IMR-90 (cell line): ENCODE data around the gene GIPR. TPM values are rescaled to one million over a fixed set of nuclear protein-coding genes. Genes with fewer than 3 reads are reported as not detected.
A peak's percentile ranks its signal among the peaks of the same experiment; 100 is the strongest.

Experiments used
- ATAC-seq: fragments of 200-7000 bp; cut with Tn5 transposase; 2 replicates; pipeline ENCODE4 v1.9.1; 2020; ENCODE audit warnings: low read depth, mild to moderate bottlenecking, moderate library complexity
- BruUV-seq: library from RNA; stranded (reverse); fragments of 400-500 nt; replicated peaks from 2 replicates; lab custom pipeline; 2021; lab: Mats Ljungman, UMichigan
- CTCF ChIA-PET: fragments of 300-600 bp; formaldehyde crosslinking; extraction: SDS; loops from one replicate; lab custom pipeline; 2021; ENCODE audit warnings: antibody characterized with exemption; lab: Yijun Ruan, JAX
- POLR2A ChIA-PET: fragments of 300-600 bp; sonication (Branson Sonifier 250); formaldehyde crosslinking; loops from one replicate; lab custom pipeline; 2022; ENCODE audit warnings: antibody characterized with exemption; ENCODE audit not compliant: unreplicated experiment; lab: Charles Lee
- DNase-seq: peaks from one replicate; pipeline ENCODE4 v3.0.0; 2013
- H2AFZ ChIP-seq: replicated peaks from 2 replicates; pipeline ENCODE3; 2013; ENCODE audit warnings: low read length, mild to moderate bottlenecking; ENCODE audit not compliant: poor library complexity
- H2AK5ac ChIP-seq: 2 replicates; pipeline ENCODE4 v1.6.1; 2013; ENCODE audit warnings: low read depth, low read length, inconsistent platforms
- H2AK9ac ChIP-seq: replicated peaks from 2 replicates; pipeline ENCODE3; 2013; ENCODE audit warnings: mild to moderate bottlenecking, low read depth, low read length, moderate library complexity; ENCODE audit not compliant: poor library complexity
- H2BK120ac ChIP-seq: 2 replicates; pipeline ENCODE4 v1.6.1; 2013; ENCODE audit warnings: low read depth, low read length, inconsistent platforms
- H2BK15ac ChIP-seq: 3 replicates; pipeline ENCODE4 v1.6.1; 2013; ENCODE audit warnings: low read depth, low read length, inconsistent platforms
- H2BK20ac ChIP-seq: 2 replicates; pipeline ENCODE4 v1.6.1; 2013; ENCODE audit warnings: low read depth, mild to moderate bottlenecking, inconsistent platforms, low read length, moderate library complexity
- H2BK5ac ChIP-seq: 2 replicates; pipeline ENCODE4 v1.6.1; 2013; ENCODE audit warnings: mild to moderate bottlenecking, low read depth, low read length, inconsistent platforms; ENCODE audit not compliant: poor library complexity, severe bottlenecking
- H3K14ac ChIP-seq: replicated peaks from 2 replicates; pipeline ENCODE4 v1.6.1; 2013; ENCODE audit warnings: low read depth, low read length, inconsistent platforms
- H3K18ac ChIP-seq: 2 replicates; pipeline ENCODE4 v1.6.1; 2013; ENCODE audit warnings: low read depth, low read length, control low read depth
- H3K23ac ChIP-seq: 2 replicates; pipeline ENCODE4 v1.6.1; 2013; ENCODE audit warnings: low read depth, low read length, inconsistent platforms
- H3K27ac ChIP-seq: 2 replicates; pipeline ENCODE4 v1.5.1; 2013; ENCODE audit warnings: mild to moderate bottlenecking, control low read depth, low read length; ENCODE audit not compliant: insufficient read depth
- H3K27me3 ChIP-seq: 2 replicates; pipeline ENCODE4 v1.6.1; 2013; ENCODE audit warnings: low read length; ENCODE audit not compliant: control insufficient read depth, insufficient read depth
- H3K36me3 ChIP-seq: 2 replicates; pipeline ENCODE4 v1.6.1; 2013; ENCODE audit warnings: low read length, mixed read lengths; ENCODE audit not compliant: control insufficient read depth, insufficient read depth
- H3K4ac ChIP-seq: 2 replicates; pipeline ENCODE4 v1.6.1; 2013; ENCODE audit warnings: low read depth, low read length, inconsistent platforms
- H3K4me1 ChIP-seq: 2 replicates; pipeline ENCODE4 v1.6.1; 2013; ENCODE audit warnings: low read length, mixed read lengths; ENCODE audit not compliant: control insufficient read depth, insufficient read depth
- H3K4me2 ChIP-seq: 2 replicates; pipeline ENCODE4 v1.6.1; 2013; ENCODE audit warnings: low read depth, mild to moderate bottlenecking, control low read depth, low read length, moderate library complexity
- H3K4me3 ChIP-seq: 2 replicates; pipeline ENCODE4 v1.5.1; 2013; ENCODE audit warnings: low read depth, mild to moderate bottlenecking, control low read depth, low read length, moderate library complexity; ENCODE audit not compliant: insufficient read depth
- H3K56ac ChIP-seq: 2 replicates; pipeline ENCODE4 v1.6.1; 2013; ENCODE audit warnings: low read length, inconsistent platforms; ENCODE audit not compliant: insufficient read depth; ENCODE audit errors: extremely low read depth
- H3K79me1 ChIP-seq, 2 experiments: 2 replicates each; pipeline ENCODE4 v1.6.1; 2013; ENCODE audit warnings: low read length in 2 of 2, inconsistent platforms in 1 of 2, low read depth in 1 of 2
- H3K9ac ChIP-seq: 2 replicates; pipeline ENCODE4 v1.6.1; 2013; ENCODE audit warnings: low read depth, low read length, control low read depth
- H3K9me1 ChIP-seq: 2 replicates; pipeline ENCODE4 v1.6.1; 2013; ENCODE audit warnings: low read length, inconsistent platforms; ENCODE audit not compliant: insufficient read depth
- H3K9me3 ChIP-seq: 2 replicates; pipeline ENCODE4 v1.6.1; 2013; ENCODE audit warnings: low read length; ENCODE audit not compliant: control insufficient read depth, insufficient read depth
- H4K20me1 ChIP-seq: 2 replicates; pipeline ENCODE4 v1.6.1; 2013; ENCODE audit warnings: low read length, inconsistent platforms; ENCODE audit not compliant: insufficient read depth
- H4K5ac ChIP-seq: 2 replicates; pipeline ENCODE4 v1.6.1; 2013; ENCODE audit warnings: mild to moderate bottlenecking, low read depth, low read length, control low read depth
- H4K8ac ChIP-seq, 2 experiments: 2 replicates each; pipeline ENCODE4 v1.6.1; 2013; ENCODE audit warnings: low read depth in 2 of 2, low read length in 2 of 2, control low read depth in 1 of 2, inconsistent platforms in 1 of 2
- H4K91ac ChIP-seq: 2 replicates; pipeline ENCODE4 v1.6.1; 2013; ENCODE audit warnings: low read depth, low read length, inconsistent platforms; ENCODE audit not compliant: insufficient read depth
- CHD1 ChIP-seq: IDR thresholded peaks from 2 replicates; pipeline ENCODE4 v1.6.1; 2012; ENCODE audit warnings: low read depth, low read length, improper control_type of control experiment
- FOS ChIP-seq: fragments of 150-350 bp; IDR thresholded peaks from 2 replicates; pipeline ENCODE4 v1.6.1; 2016; ENCODE audit warnings: low read depth, low read length
- MAFK ChIP-seq: IDR thresholded peaks from 2 replicates; pipeline ENCODE4 v1.6.1; 2012; ENCODE audit warnings: low read depth, low read length, improper control_type of control experiment
- MAZ ChIP-seq: IDR thresholded peaks from 2 replicates; pipeline ENCODE4 v1.6.1; 2012; ENCODE audit warnings: low read depth, mild to moderate bottlenecking, low read length, improper control_type of control experiment, moderate library complexity, borderline replicate concordance
- NFE2L2 ChIP-seq: fragments of 150-350 bp; IDR thresholded peaks from 2 replicates; pipeline ENCODE4 v1.6.1; 2016; ENCODE audit warnings: low read depth, mild to moderate bottlenecking, low read length
- POLR2A ChIP-seq: IDR thresholded peaks from 2 replicates; pipeline ENCODE4 v1.6.1; 2012; ENCODE audit warnings: mild to moderate bottlenecking, low read depth, low read length
- RCOR1 ChIP-seq: IDR thresholded peaks from 2 replicates; pipeline ENCODE4 v1.6.1; 2012; ENCODE audit warnings: mild to moderate bottlenecking, low read length, improper control_type of control experiment; ENCODE audit not compliant: insufficient replicate concordance
- WGBS, 2 experiments: methylation state at CpG; one replicate each; pipeline versions ENCODE4 v1.1.5 to v1.1.7; 2013; ENCODE audit warnings: missing lambda C conversion rate in 2 of 2; ENCODE audit not compliant: insufficient read length in 1 of 2; ENCODE audit errors: extremely low coverage in 2 of 2; 5-methylcytosine and 5-hydroxymethylcytosine counted together
- dilution Hi-C: fragments of 300-500 bp; cut with HindIII; formaldehyde crosslinking; loops from one replicate; pipeline ENCODE4 v1.14.3; 2018; ENCODE audit warnings: low sequenced_read_pairs; ENCODE audit not compliant: unreplicated experiment
- in situ Hi-C: fragments of 300-500 bp; cut with MboI; formaldehyde crosslinking; loops from 3 replicates; pipeline ENCODE4 v1.14.3; 2019; ENCODE audit warnings: low sequenced_read_pairs, inconsistent platforms, mixed read lengths
- intact Hi-C: fragments of 100-400 bp; cut with micrococcal nuclease; formaldehyde crosslinking; loops from 2 replicates; pipeline ENCODE4 v1.10.0; 2022
- polyA plus RNA-seq, 3 experiments: library from polyadenylated mRNA; depleted of rRNA; stranded (reverse); fragments of >200 nt; gene quantifications; 2 replicates each; pipeline ENCODE4 v1.2.3, GENCODE V29; 2012; ENCODE audit warnings: low replicate concordance in 1 of 3
- total RNA-seq: library from RNA; depleted of rRNA; stranded (reverse); fragments of >200 nt; gene quantifications from 2 replicates; pipeline ENCODE4 v1.2.3, GENCODE V29; 2012
- TF ChIP-seq, protein P1 (sequence below): fragments of 150-350 bp; IDR thresholded peaks from 2 replicates; pipeline ENCODE4 v1.6.1; 2016; ENCODE audit warnings: low read depth, mild to moderate bottlenecking, low read length, moderate library complexity, borderline replicate concordance
- TF ChIP-seq, protein P2 (sequence below): conservative IDR thresholded peaks from 2 replicates; pipeline ENCODE4 v1.5.1; 2012; ENCODE audit warnings: mild to moderate bottlenecking, low read depth, low read length, improper control_type of control experiment

Gene GIPR
- total and polyA plus RNA-seq, 2 of the 4 experiments (the other 2 are of a cell fraction) = 0.18 to 1.2 TPM

DNA sequence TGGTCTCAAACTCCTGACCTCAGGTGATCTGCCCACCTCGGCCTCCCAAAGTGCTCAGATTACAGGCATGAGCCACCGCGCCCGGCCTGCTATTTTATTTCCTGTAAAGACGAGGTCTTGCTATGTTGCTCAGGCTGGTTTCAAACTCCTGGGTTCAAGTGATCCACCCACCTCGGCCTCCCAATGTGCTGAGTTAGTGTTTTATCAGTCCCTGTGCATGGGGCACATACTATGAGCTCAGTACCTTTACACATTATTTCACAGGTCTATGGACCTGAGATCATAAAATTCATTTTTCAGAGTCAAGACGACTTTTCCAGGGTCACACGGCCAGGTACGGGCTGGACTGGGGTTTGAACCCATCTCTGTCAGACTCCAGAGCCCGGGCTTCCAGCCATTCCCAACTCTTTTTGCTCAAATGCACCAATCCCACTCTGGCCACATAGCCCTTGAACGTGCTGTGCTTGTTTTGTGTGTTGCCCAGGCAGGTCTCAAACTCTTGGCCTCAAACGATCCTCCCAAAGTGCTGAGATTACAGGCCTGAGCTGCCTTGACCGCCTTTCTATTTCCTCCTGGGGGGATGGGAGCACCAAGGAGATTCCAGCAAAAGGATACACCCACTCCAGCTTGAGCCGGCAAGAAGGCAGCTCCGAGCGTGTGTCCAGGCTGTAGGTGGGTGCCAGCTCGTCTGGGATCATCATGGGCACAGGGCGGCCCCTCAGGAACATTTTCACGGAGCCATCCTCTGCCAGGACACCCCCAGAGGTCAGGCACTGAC lies 29.9 kb upstream of the GIPR start:
- peaks cover 14 to 35% of the 10 kb centered on the region in 2 experiments for H3K79me1 ChIP-seq
- intact Hi-C loops = no loop called here
- peak; percentile 18 for ATAC-seq
- dilution Hi-C loops = no loop called here
- peak; percentile 48 for DNase-seq
- H2AFZ ChIP-seq = peak overlapping the region; percentile 83
- peak overlapping the region; percentile 35; the same call in 1 of the 2 replicates for H2BK120ac ChIP-seq
- H3K4ac ChIP-seq = peak overlapping the region; percentile 76
- peaks cover 2% of the 10 kb centered on the region; the same call in 1 of the 2 replicates for H3K36me3 ChIP-seq
- peak overlapping the region; percentile 93 for H3K14ac ChIP-seq
- peak overlapping the region; percentile 70; the same call in 1 of the 2 replicates for H3K56ac ChIP-seq
- BruUV-seq = no TSS peak
- H3K18ac ChIP-seq = peak overlapping the region; percentile 61
- peaks cover 3% of the 10 kb centered on the region; the same call in 1 of the 2 replicates for H4K20me1 ChIP-seq
- peak overlapping the region; percentile 8; the same call in 1 of the 3 replicates for H2BK15ac ChIP-seq
- peak overlapping the region; percentile 95 for H2AK9ac ChIP-seq
- peak overlapping the region; percentile 72 for H2AK5ac ChIP-seq
- H3K9me3 ChIP-seq = no peaks in the 10 kb centered on the region
- H3K9me1 ChIP-seq = no peaks in the 10 kb centered on the region
- peak overlapping the region; percentile 83 for H4K91ac ChIP-seq
- peak overlapping the region; percentile 82 for H3K4me2 ChIP-seq
- 72% methylated on average over 5 of the region's 19 CpGs; no CpG with 5 or more reads in 1 of the 2 experiments for WGBS, 2 experiments
- TF ChIP-seq MAZ (no peak), FOS (no peak), RCOR1 (no peak), NFE2L2 (no peak), POLR2A (no peak), CHD1 (no peak), MAFK (no peak)
- TF ChIP-seq, protein P1, sequence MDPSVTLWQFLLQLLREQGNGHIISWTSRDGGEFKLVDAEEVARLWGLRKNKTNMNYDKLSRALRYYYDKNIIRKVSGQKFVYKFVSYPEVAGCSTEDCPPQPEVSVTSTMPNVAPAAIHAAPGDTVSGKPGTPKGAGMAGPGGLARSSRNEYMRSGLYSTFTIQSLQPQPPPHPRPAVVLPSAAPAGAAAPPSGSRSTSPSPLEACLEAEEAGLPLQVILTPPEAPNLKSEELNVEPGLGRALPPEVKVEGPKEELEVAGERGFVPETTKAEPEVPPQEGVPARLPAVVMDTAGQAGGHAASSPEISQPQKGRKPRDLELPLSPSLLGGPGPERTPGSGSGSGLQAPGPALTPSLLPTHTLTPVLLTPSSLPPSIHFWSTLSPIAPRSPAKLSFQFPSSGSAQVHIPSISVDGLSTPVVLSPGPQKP = no peak
- TF ChIP-seq, protein P2, sequence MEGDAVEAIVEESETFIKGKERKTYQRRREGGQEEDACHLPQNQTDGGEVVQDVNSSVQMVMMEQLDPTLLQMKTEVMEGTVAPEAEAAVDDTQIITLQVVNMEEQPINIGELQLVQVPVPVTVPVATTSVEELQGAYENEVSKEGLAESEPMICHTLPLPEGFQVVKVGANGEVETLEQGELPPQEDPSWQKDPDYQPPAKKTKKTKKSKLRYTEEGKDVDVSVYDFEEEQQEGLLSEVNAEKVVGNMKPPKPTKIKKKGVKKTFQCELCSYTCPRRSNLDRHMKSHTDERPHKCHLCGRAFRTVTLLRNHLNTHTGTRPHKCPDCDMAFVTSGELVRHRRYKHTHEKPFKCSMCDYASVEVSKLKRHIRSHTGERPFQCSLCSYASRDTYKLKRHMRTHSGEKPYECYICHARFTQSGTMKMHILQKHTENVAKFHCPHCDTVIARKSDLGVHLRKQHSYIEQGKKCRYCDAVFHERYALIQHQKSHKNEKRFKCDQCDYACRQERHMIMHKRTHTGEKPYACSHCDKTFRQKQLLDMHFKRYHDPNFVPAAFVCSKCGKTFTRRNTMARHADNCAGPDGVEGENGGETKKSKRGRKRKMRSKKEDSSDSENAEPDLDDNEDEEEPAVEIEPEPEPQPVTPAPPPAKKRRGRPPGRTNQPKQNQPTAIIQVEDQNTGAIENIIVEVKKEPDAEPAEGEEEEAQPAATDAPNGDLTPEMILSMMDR = no peak
- peak overlapping the region; percentile 51 for H3K27ac ChIP-seq
- in situ Hi-C loops = no loop called here
- peaks cover 18% of the 10 kb centered on the region for H3K4me1 ChIP-seq
- H3K27me3 ChIP-seq = no peaks in the 10 kb centered on the region
- peak overlapping the region; percentile 20; the same call in 1 of the 2 replicates for H2BK20ac ChIP-seq
- peak overlapping the region; percentile 73 for H3K4me3 ChIP-seq
- H4K8ac ChIP-seq = peak overlapping the region; percentile 83 to 89; a peak in 3 of 4 replicates
- ChIA-PET POLR2A (no interaction called here), CTCF (no interaction called here)
- peak overlapping the region; percentile 91 for H3K9ac ChIP-seq
- H3K23ac ChIP-seq = peak overlapping the region; percentile 61
- peak overlapping the region; percentile 95 for H4K5ac ChIP-seq
- peak overlapping the region; percentile 73 for H2BK5ac ChIP-seq
